ENCODE results near the gene WDR77. TPM values are rescaled to one million over a fixed set of nuclear protein-coding genes. Genes with fewer than 3 reads are reported as not detected.

The WDR77 gene
- total and polyA plus RNA-seq, 2 of the 13 experiments (the other 11 are each of a cell fraction or from before 2014, with no cell fraction given): 90.6 to 108 TPM

DNA sequence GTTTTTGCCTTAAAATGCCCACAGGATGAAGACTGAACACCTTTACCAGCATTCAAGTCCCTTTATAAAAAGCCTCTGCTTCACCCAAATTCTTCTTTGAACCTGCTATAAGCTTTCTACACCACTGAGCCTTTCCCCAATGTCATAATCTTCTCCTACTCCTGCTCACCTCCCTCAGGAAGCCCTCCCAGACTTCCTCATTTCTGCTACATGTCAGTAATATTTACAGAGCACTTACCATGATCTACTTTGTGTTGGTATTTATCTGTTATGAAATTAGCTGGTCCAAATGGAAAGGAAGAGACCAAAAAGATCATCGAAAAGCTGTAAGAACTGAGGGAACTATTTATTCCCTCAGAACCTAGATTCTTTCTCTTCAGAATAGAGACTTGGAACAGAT is 30.0 kb downstream of the WDR77 start:
- BruUV-seq (replicated peaks): no TSS peak
- H3K4me3 ChIP-seq (replicated peaks in 1 of 3; ENCODE audit: insufficient read depth in 1 of 3, low read depth in 2 of 3, low read length in 3 of 3): no peak overlapping the region
- H4K20me1 ChIP-seq (ENCODE audit: insufficient read depth, low read length): no peaks in the 10 kb centered on the region
- FAIRE-seq: no peak
- peaks cover 50% of the 10 kb centered on the region for H3K4me1 ChIP-seq (ENCODE audit: insufficient read depth, low read length)
- H3K36me3 ChIP-seq (replicated peaks in 1 of 2; ENCODE audit: control insufficient read depth in 1 of 2, insufficient read depth in 2 of 2, low read length in 2 of 2): peaks cover 0 to 2% of the 10 kb centered on the region in 2 experiments; a peak in 1 of 5 replicates
- H3K9ac ChIP-seq (ENCODE audit: insufficient read depth, low read depth, low read length): no peak overlapping the region
- CTCF ChIA-PET (ENCODE audit: low intra/inter-chr PET ratio, low total read pairs): no interaction called here
- DNase-seq (ENCODE audit: low spot score): no peak
- no peak overlapping the region for H3K4me2 ChIP-seq (ENCODE audit: low read depth, low read length)
- H3K27ac ChIP-seq (ENCODE audit: extremely low read length, insufficient read depth, low read length): no peak overlapping the region
- intact Hi-C loops (cut with micrococcal nuclease; ENCODE audit: unreplicated experiment) (no loop called here), in situ Hi-C loops (cut with HindIII; ENCODE audit: extremely low pct_ligation_motif_present, low pct_unique_long_range_greater_than_20kb) (no loop called here)
- no peaks in the 10 kb centered on the region for H3K79me2 ChIP-seq (ENCODE audit: insufficient read depth, low read length)
- H3K9me3 ChIP-seq (ENCODE audit: low read length): no peaks in the 10 kb centered on the region
- no peak for TF ChIP-seq ZNF367 (CRISPR knock-in tag; IDR thresholded peaks at IDR 0.05; ENCODE audit: borderline replicate concordance)
- TF ChIP-seq SATB2 (CRISPR knock-in tag; IDR thresholded peaks at IDR 0.05): no peak
- no peak for TF ChIP-seq ZNF510 (CRISPR knock-in tag; IDR thresholded peaks at IDR 0.05; ENCODE audit: low read depth)
- TF ChIP-seq ARID2 (CRISPR knock-in tag; IDR thresholded peaks at IDR 0.05; ENCODE audit: borderline replicate concordance): 0 out of 2 replicates have a peak, but pooled peaks have one; percentile 5
- TF ChIP-seq ZZZ3 (CRISPR knock-in tag; IDR thresholded peaks at IDR 0.05; ENCODE audit: borderline replicate concordance): no peak
- no peak for TF ChIP-seq HIVEP1 (CRISPR knock-in tag; IDR thresholded peaks at IDR 0.05)
- no peak for TF ChIP-seq TCF7L2 (IDR thresholded peaks at IDR 0.05; ENCODE audit: low read depth, low read length)
- no peak for TF ChIP-seq CENPX (CRISPR knock-in tag; IDR thresholded peaks at IDR 0.05)
- no peak overlapping the region for H2AFZ ChIP-seq (ENCODE audit: low read length)
- POLR2A ChIA-PET: interaction anchor here (1.7 kb wide), 1 partner anchor 14 kb away, joined by 4 read pairs; no protein-coding TSS in a partner anchor
- 83% methylated on average over 1 of the region's 1 CpG for WGBS (ENCODE audit: low lambda C conversion rate)
- no peaks in the 10 kb centered on the region for H3K27me3 ChIP-seq (ENCODE audit: control insufficient read depth in 1 of 2, insufficient read depth in 2 of 2, low read length in 2 of 2)
- ATAC-seq: no peak

DNA sequence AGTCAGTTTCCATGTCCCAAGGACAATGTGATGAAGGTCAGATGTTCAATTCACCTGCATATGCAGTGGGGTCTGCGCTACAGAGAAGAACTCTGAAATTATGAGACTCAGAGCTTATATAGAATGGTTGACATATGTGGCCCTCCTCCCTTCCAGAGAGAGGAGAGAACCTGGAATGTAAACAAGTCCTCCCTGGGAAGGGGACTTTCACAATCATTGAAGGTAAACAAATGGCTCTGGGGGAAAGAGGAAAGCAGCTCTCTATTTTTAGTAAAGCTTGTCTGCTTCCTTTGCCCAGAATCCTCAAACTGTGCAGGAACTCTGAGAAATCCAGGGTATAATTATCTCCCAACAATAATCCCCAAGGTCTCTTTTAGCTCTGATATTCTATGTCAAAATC is 31.3 kb downstream of the WDR77 start:
- intact Hi-C loops (cut with micrococcal nuclease; ENCODE audit: unreplicated experiment) (no loop called here), in situ Hi-C loops (cut with HindIII; ENCODE audit: extremely low pct_ligation_motif_present, low pct_unique_long_range_greater_than_20kb) (no loop called here)
- Histone ChIP-seq H3K4me2 (ENCODE audit: low read depth, low read length) (peak overlapping the region; percentile 75), H3K27ac (ENCODE audit: extremely low read length, insufficient read depth, low read length) (peak overlapping the region; percentile 56), H3K9ac (ENCODE audit: insufficient read depth, low read depth, low read length) (peak overlapping the region; percentile 16; the same call in 1 of the 2 replicates), H3K4me3 (replicated peaks in 1 of 3; ENCODE audit: insufficient read depth in 1 of 3, low read depth in 2 of 3, low read length in 3 of 3) (peak overlapping the region in 1 of 3 experiments; percentile 38; a peak in 2 of 6 replicates), H2AFZ (ENCODE audit: low read length) (no peak overlapping the region), H3K36me3 (replicated peaks in 1 of 2; ENCODE audit: control insufficient read depth in 1 of 2, insufficient read depth in 2 of 2, low read length in 2 of 2) (peaks cover 0 to 2% of the 10 kb centered on the region in 2 experiments; a peak in 1 of 5 replicates), H3K79me2 (ENCODE audit: insufficient read depth, low read length) (no peaks in the 10 kb centered on the region), H3K27me3 (ENCODE audit: control insufficient read depth in 1 of 2, insufficient read depth in 2 of 2, low read length in 2 of 2) (no peaks in the 10 kb centered on the region), H4K20me1 (ENCODE audit: insufficient read depth, low read length) (no peaks in the 10 kb centered on the region), H3K4me1 (ENCODE audit: insufficient read depth, low read length) (peaks cover 37% of the 10 kb centered on the region), H3K9me3 (ENCODE audit: low read length) (no peaks in the 10 kb centered on the region)
- no TSS peak for BruUV-seq (replicated peaks)
- DNase-seq (ENCODE audit: low spot score) (peak; percentile 91), FAIRE-seq (peak; percentile 92), ATAC-seq (peak; percentile 98)
- 12% methylated on average over 1 of the region's 1 CpG for WGBS (ENCODE audit: low lambda C conversion rate)
- ChIA-PET CTCF (ENCODE audit: low intra/inter-chr PET ratio, low total read pairs) (no interaction called here), POLR2A (interaction anchor here (0.7 to 1.7 kb wide), 7 partner anchors 10 to 234 kb away, joined by 3 to 8 read pairs (median 4); partner anchors contain the start of genes OVGP1 and WDR77)
- TF ChIP-seq, protein P1, sequence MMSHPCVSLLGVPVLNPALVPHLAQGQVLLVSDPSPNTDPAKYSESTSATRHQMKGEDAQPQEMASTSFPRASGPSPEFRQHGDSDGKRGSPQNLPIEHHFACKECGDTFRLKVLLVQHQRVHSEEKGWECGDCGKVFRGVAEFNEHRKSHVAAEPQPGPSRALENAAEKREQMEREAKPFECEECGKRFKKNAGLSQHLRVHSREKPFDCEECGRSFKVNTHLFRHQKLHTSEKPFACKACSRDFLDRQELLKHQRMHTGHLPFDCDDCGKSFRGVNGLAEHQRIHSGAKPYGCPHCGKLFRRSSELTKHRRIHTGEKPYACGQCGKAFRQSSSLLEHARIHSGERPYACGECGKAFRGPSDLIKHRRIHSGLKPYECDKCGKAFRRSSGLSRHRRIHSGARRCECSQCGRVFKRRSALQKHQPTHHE (CRISPR knock-in tag; IDR thresholded peaks at IDR 0.05; ENCODE audit: borderline replicate concordance): no peak
- no peak; the same call in 2 of the 3 replicates for TF ChIP-seq MXI1 (IDR thresholded peaks at IDR 0.05; ENCODE audit: borderline replicate concordance, low read depth, low read length)
- TF ChIP-seq FOXM1 (CRISPR knock-in tag; IDR thresholded peaks at IDR 0.05): no peak
- TF ChIP-seq NFATC3 (CRISPR knock-in tag; IDR thresholded peaks at IDR 0.05): no peak
- peak; percentile 99 for TF ChIP-seq FOXA3 (CRISPR knock-in tag; IDR thresholded peaks at IDR 0.05)
- TF ChIP-seq ZNF891 (CRISPR knock-in tag; IDR thresholded peaks at IDR 0.05): no peak
- no peak for TF ChIP-seq GZF1 (CRISPR knock-in tag; IDR thresholded peaks at IDR 0.05)
- 0 out of 2 replicates have a peak, but pooled peaks have one; percentile 34 for TF ChIP-seq ZNF556 (CRISPR knock-in tag; IDR thresholded peaks at IDR 0.05; ENCODE audit: borderline replicate concordance)
- no peak for TF ChIP-seq SRSF4 (IDR thresholded peaks at IDR 0.05; ENCODE audit: low read depth, low read length, poor library complexity, severe bottlenecking)
- TF ChIP-seq FOXK2 (IDR thresholded peaks at IDR 0.05): peak; percentile 73; the same call in 1 of the 2 replicates
- TF ChIP-seq ZNF720 (CRISPR knock-in tag; IDR thresholded peaks at IDR 0.05): no peak
- TF ChIP-seq PCBP1 (IDR thresholded peaks at IDR 0.05; ENCODE audit: borderline replicate concordance, low read depth, low read length): no peak
- TF ChIP-seq POLR2G (IDR thresholded peaks at IDR 0.05; ENCODE audit: low read depth, low read length): no peak

Measured in HepG2 (cell line).